ENCODE data around the gene JAKMIP1. TPM values are rescaled to one million over a fixed set of nuclear protein-coding genes. Genes with fewer than 3 reads are reported as not detected.
A peak's percentile ranks its signal among the peaks of the same experiment; 100 is the strongest.

Gene JAKMIP1
- total RNA-seq, 4 donors from 2014 or later = 0.67 to 1.3 (median 1.1) TPM

DNA sequence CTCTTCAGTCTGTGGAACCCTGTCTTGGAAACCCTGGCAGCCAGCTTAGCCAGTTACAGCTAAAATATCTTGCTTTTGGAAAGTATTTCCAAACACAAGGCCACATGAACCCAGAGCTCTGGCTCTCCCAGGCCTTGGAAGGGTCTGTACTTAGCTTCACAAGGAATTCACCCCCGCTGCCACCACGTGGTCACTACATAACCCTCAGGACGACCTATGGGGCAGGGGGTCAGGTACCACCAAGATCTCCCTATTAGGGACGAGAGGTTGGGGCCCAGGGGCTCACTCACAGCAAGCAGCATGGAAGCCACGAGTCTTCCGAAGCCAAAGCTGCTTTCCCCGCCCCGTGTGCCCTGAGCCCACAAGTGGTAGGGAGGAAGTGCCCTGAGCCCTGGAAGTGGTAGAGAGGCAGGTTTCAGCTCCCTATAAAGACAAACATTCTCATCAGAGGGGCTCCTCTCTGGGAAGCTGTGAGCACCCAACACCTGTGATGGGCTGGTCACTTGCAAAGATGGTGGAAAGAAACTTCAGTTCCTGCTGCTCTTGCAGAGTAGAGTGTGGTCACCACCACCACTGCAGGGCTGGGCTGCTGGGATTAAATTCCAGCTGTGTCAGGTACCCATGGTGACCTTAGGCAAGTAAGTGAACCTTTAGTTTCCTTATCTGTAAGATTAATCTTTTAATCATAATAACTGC, 4.7 kb upstream of the JAKMIP1 start:
- DNase-seq = no peak
- Histone ChIP-seq H3K27me3 (peaks cover 0 to 50% (median 0%) of the 10 kb centered on the region in 4 donors), H3K36me3 (no peaks in the 10 kb centered on the region), H3K27ac (no peak overlapping the region), H3K4me1 (peaks cover 2 to 9% (median 6%) of the 10 kb centered on the region in 3 donors), H3K9me3 (no peaks in the 10 kb centered on the region), H3K4me3 (no peak overlapping the region)
- WGBS, 2 donors = 94 to 100% methylated on average over 2 to 3 of the region's 8 CpGs
- TF ChIP-seq, protein P1, sequence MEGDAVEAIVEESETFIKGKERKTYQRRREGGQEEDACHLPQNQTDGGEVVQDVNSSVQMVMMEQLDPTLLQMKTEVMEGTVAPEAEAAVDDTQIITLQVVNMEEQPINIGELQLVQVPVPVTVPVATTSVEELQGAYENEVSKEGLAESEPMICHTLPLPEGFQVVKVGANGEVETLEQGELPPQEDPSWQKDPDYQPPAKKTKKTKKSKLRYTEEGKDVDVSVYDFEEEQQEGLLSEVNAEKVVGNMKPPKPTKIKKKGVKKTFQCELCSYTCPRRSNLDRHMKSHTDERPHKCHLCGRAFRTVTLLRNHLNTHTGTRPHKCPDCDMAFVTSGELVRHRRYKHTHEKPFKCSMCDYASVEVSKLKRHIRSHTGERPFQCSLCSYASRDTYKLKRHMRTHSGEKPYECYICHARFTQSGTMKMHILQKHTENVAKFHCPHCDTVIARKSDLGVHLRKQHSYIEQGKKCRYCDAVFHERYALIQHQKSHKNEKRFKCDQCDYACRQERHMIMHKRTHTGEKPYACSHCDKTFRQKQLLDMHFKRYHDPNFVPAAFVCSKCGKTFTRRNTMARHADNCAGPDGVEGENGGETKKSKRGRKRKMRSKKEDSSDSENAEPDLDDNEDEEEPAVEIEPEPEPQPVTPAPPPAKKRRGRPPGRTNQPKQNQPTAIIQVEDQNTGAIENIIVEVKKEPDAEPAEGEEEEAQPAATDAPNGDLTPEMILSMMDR (IDR thresholded peaks at IDR 0.05) = no peak
- no peak for TF ChIP-seq POLR2A (IDR thresholded peaks at IDR 0.05)
- intact Hi-C loops (cut with DNase I) = no loop called here

DNA sequence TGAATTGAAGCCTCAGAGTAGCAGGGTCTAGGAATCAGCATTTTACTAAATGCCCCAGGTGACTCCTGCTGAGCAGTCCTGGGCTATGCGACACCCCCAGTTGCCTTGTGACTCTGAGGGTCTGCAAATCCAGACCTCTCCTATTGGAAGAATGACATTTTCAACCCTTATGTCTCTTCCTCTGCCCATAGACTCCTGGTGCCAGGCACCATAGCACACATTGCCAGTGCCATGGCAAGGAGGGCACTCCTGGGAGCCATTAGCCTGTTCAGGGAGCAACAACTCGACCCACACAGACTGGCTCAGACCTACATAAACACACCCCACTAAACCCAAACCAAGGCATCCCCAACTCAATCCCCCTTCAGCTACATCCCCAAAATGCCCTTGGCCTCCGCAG, 3.7 kb upstream of the JAKMIP1 start:
- Histone ChIP-seq H3K27ac (no peak overlapping the region), H3K36me3 (no peaks in the 10 kb centered on the region), H3K9me3 (no peaks in the 10 kb centered on the region), H3K4me1 (peaks cover 8 to 19% (median 14%) of the 10 kb centered on the region in 3 donors), H3K4me3 (no peak overlapping the region), H3K27me3 (peaks cover 0 to 55% (median 1%) of the 10 kb centered on the region in 4 donors)
- intact Hi-C loops (cut with DNase I) = no loop called here
- DNase-seq = no peak
- no peak for TF ChIP-seq POLR2A (IDR thresholded peaks at IDR 0.05)
- TF ChIP-seq, protein P1 (IDR thresholded peaks at IDR 0.05) = no peak
- WGBS, 2 donors = 62 to 76% methylated on average over 2 to 3 of the region's 3 CpGs

DNA sequence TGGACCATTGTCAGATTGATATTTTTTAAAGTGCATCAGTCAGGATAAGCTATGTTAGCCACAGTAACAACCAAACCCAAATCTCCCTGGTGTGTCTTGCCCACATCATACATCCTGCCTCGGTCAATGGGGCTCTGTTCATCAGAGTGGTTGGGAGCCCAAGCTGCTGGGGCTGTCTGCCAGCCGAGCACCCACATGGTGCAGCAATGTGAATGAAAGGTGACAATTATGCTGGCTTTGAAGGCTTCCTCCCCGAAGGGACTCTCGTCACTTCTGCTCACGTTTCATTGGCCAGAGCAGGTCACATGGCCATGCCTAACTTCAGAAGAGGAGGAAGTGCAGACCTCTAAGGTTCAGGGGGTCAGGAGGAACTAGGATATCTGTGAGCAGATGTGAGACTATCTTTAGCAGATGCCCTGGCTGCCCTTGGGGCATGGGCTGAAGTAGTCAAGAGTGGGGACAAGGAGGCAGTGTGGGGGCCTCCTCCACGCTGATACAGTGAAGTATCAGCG, 1.3 kb upstream of the JAKMIP1 start:
- Histone ChIP-seq H3K9me3 (no peaks in the 10 kb centered on the region), H3K27me3 (peaks cover 0 to 61% (median 9%) of the 10 kb centered on the region in 4 donors)
- DNase-seq = no peak

DNA sequence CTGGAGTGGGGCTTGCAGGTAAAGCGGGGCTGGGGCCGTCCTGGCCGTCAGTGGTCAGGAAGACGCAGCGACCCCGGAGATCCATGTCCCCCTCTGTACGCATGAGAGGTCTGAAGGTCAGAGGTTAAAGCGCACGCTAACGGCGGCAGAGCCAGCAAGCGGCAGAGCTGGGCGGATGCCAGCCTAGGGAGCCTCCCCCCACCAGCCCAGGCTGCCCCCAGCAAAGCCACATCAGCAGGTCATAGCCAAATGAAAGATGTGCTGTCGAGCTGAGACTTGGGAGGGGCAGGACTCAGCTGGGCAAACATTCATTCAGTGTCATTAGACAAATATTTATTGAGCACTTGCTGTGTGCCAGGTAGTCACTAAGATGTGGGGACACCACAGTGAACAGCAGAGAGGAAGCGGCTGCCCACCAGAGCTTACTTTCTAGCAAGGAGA, 593 bp upstream of the JAKMIP1 start:
- Histone ChIP-seq H3K9me3 (no peaks in the 10 kb centered on the region), H3K36me3 (no peaks in the 10 kb centered on the region), H3K4me3 (peak overlapping the region in 3 of 4 donors; percentile 34 to 68 (median 53)), H3K27me3 (peaks cover 0 to 62% (median 10%) of the 10 kb centered on the region in 4 donors), H3K27ac (peak overlapping the region in 1 of 4 donors; percentile 11), H3K4me1 (peaks cover 8 to 27% (median 14%) of the 10 kb centered on the region in 3 donors)
- no peak for DNase-seq
- intact Hi-C loops (cut with DNase I) = no loop called here
- TF ChIP-seq, protein P1 (IDR thresholded peaks at IDR 0.05) = no peak
- no peak for TF ChIP-seq POLR2A (IDR thresholded peaks at IDR 0.05)
- 43 to 67% methylated on average over 1 to 4 of the region's 15 CpGs for WGBS, 2 donors

More for the DNA sequence above, 1.3 kb upstream of the JAKMIP1 start:
- H3K4me3 ChIP-seq = no peak overlapping the region
- TF ChIP-seq, protein P1 (IDR thresholded peaks at IDR 0.05) = no peak
- no peak for TF ChIP-seq POLR2A (IDR thresholded peaks at IDR 0.05)
- WGBS, 2 donors = 61 to 78% methylated on average over 2 to 5 of the region's 7 CpGs
- H3K36me3 ChIP-seq = no peaks in the 10 kb centered on the region
- H3K27ac ChIP-seq = no peak overlapping the region
- intact Hi-C loops (cut with DNase I) = no loop called here
- H3K4me1 ChIP-seq = peaks cover 8 to 27% (median 14%) of the 10 kb centered on the region in 3 donors

DNA sequence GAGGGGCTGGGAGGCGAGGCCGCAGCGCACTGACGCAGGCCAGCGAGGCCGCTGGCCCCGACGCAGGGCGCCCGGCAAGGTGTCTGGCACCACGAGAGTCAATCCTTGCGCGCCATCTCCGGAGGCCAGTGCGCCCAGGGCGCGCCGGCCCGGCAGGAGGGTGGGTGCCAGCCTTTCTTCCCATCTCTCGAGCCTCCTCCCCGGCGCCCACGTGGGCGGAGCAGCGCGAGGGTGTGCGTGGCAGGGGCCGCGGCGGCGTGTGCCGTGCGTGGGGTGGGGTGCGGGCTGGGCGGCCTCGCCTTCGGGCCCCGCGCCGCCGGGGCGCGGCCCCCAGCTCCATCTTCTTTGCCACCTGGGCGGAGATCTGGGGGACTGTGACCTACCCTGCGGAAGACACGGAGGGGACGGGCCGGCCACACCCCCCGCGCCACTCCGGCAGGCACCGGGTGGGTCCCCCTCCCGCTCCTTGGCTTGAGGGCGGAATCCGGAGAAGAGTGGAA, 877 bp downstream of the JAKMIP1 start:
- intact Hi-C loops (cut with DNase I) = no loop called here
- Histone ChIP-seq H3K9me3 (no peaks in the 10 kb centered on the region), H3K27ac (peak overlapping the region in 2 of 4 donors; percentile 19 to 57), H3K27me3 (peaks cover 0 to 77% (median 10%) of the 10 kb centered on the region in 4 donors), H3K4me1 (peaks cover 8 to 27% (median 14%) of the 10 kb centered on the region in 3 donors), H3K36me3 (no peaks in the 10 kb centered on the region), H3K4me3 (peak overlapping the region; percentile 9 to 68 (median 44))
- no peak for TF ChIP-seq POLR2A (IDR thresholded peaks at IDR 0.05)
- TF ChIP-seq, protein P1 (IDR thresholded peaks at IDR 0.05) = no peak
- WGBS, 2 donors = no CpG with 5 or more reads among the region's 55 CpGs
- no peak for DNase-seq

Data from esophagus squamous epithelium (tissue), 5 donors.